Mesothelial cell of epicardium (in vitro differentiated cells): ENCODE results near the gene IL1R1. TPM values are rescaled to one million over a fixed set of nuclear protein-coding genes. Genes with fewer than 3 reads are reported as not detected.

ENCODE experiments used
- DNase-seq, 2 experiments: peaks; one replicate each; pipeline ENCODE4 v3.0.0; 2021; ENCODE audit warnings: low spot score in 2 of 2; ENCODE audit not compliant: unreplicated experiment in 2 of 2
- H3K27ac Mint-ChIP-seq: 2 replicates; pipeline ENCODE4 v1.8.0; 2021; ENCODE audit warnings: mixed read lengths
- H3K27me3 Mint-ChIP-seq: 2 replicates; pipeline ENCODE4 v1.8.0; 2021; ENCODE audit warnings: low read depth, mixed read lengths
- H3K36me3 Mint-ChIP-seq: 2 replicates; pipeline ENCODE4 v1.8.0; 2021; ENCODE audit warnings: mixed read lengths
- H3K4me1 Mint-ChIP-seq: 2 replicates; pipeline ENCODE4 v1.8.0; 2021; ENCODE audit warnings: mixed read lengths
- H3K4me3 Mint-ChIP-seq: 2 replicates; pipeline ENCODE4 v1.8.0; 2021; ENCODE audit warnings: mild to moderate bottlenecking, moderate library complexity, mixed read lengths
- H3K9me3 Mint-ChIP-seq: 2 replicates; pipeline ENCODE4 v1.8.0; 2021; ENCODE audit warnings: mixed read lengths
- CTCF ChIP-seq: fragments of 200-600 bp; sonication (generic); IDR thresholded peaks from one replicate; pipeline ENCODE4 v1.5.0; 2021; ENCODE audit warnings: antibody characterized with exemption; ENCODE audit not compliant: unreplicated experiment
- total RNA-seq: library from RNA; stranded (reverse); gene quantifications from 3 replicates; pipeline ENCODE4 v1.2.1, GENCODE V29; 2021

The IL1R1 gene
- total RNA-seq, 1 donor from 2014 or later = 13.3 TPM

GRCh38 chr2:102191501-102191900 is 49.0 kb downstream of the IL1R1 start:
- H3K27ac Mint-ChIP-seq = no peak overlapping the region

GRCh38 chr2:102193074-102193473 is 50.5 kb downstream of the IL1R1 start:
- Mint-ChIP-seq H3K4me1 (no peaks in the 10 kb centered on the region), H3K27ac (no peak overlapping the region), H3K9me3 (no peaks in the 10 kb centered on the region), H3K36me3 (no peaks in the 10 kb centered on the region), H3K4me3 (no peak overlapping the region), H3K27me3 (peaks cover 7% of the 10 kb centered on the region)
- no peak for DNase-seq
- no peak for TF ChIP-seq CTCF

More at GRCh38 chr2:102191501-102191900, 49.0 kb downstream of the IL1R1 start:
- Mint-ChIP-seq H3K9me3 (no peaks in the 10 kb centered on the region), H3K27me3 (peaks cover 18% of the 10 kb centered on the region), H3K4me1 (peaks cover 4% of the 10 kb centered on the region), H3K4me3 (no peak overlapping the region), H3K36me3 (no peaks in the 10 kb centered on the region)
- no peak for DNase-seq
- no peak for TF ChIP-seq CTCF

GRCh38 chr2:102194609-102195268 is 52.2 kb downstream of the IL1R1 start:
- no peak for TF ChIP-seq CTCF
- Mint-ChIP-seq H3K27me3 (no peaks in the 10 kb centered on the region), H3K4me3 (no peak overlapping the region), H3K4me1 (no peaks in the 10 kb centered on the region), H3K36me3 (no peaks in the 10 kb centered on the region), H3K27ac (no peak overlapping the region), H3K9me3 (no peaks in the 10 kb centered on the region)
- DNase-seq = no peak

DNA sequence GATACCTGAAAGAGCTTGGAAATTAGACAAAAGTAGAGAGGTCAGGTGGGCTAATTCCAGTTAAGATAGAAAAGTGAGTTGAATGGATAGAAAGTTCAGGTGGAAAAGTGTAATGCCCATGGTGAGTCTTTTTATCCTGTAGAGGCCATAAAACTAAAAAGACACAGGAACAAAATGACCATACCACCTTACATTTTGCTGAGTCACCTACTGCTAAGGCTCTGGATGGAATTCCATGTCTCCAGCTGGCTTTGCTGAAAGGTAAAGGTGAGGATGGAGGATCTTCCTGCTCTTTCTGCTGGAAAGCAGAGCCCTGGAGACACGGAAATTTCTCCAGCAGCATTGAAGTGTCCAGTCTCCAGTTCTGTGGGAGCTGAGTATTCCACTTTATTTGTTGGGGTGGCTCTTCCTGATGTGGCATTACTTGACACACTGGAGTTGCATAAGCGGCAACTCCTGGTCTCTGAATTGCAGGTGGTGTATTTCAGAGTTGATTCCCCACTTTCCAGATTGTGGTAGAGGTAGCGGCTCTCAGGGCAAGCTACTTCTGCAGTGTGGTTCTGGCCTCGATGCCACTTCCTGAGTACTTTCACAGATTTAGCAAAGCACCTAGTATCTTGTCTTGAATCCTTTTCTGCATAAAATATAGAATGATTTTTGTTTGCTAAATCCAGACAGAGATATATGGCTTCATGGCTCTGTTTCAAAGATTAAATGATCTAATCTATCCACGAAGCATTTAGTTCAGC is 55.0 kb downstream of the IL1R1 start:
- Mint-ChIP-seq H3K4me1 (no peaks in the 10 kb centered on the region), H3K9me3 (no peaks in the 10 kb centered on the region), H3K36me3 (no peaks in the 10 kb centered on the region), H3K27me3 (no peaks in the 10 kb centered on the region), H3K4me3 (no peak overlapping the region), H3K27ac (no peak overlapping the region)
- TF ChIP-seq CTCF = no peak
- DNase-seq = no peak

GRCh38 chr2:102200539-102200938 is 58.0 kb downstream of the IL1R1 start:
- Mint-ChIP-seq H3K27me3 (no peaks in the 10 kb centered on the region), H3K27ac (no peak overlapping the region), H3K4me3 (no peak overlapping the region), H3K36me3 (peaks cover 2% of the 10 kb centered on the region), H3K4me1 (no peaks in the 10 kb centered on the region), H3K9me3 (peaks cover 28% of the 10 kb centered on the region)
- DNase-seq = no peak
- no peak for TF ChIP-seq CTCF
